ENCODE data around the gene SLC1A5. TPM values are rescaled to one million over a fixed set of nuclear protein-coding genes. Genes with fewer than 3 reads are reported as not detected.

Gene SLC1A5
- total RNA-seq, 1 experiment from 2014 or later = 135 TPM

GRCh38 chr19:46737298-46737654 is 51.1 kb downstream of the SLC1A5 start:
- H3K27me3 ChIP-seq (replicated peaks) = no peaks in the 10 kb centered on the region
- H3K9me3 ChIP-seq (replicated peaks) = no peaks in the 10 kb centered on the region
- H3K36me3 ChIP-seq = peaks cover 93% of the 10 kb centered on the region
- H3K27ac ChIP-seq = no peak overlapping the region
- no peak overlapping the region for H3K4me3 ChIP-seq
- H3K4me1 ChIP-seq (replicated peaks) = peaks cover 6% of the 10 kb centered on the region; the same call in 1 of the 2 replicates
- DNase-seq (ENCODE audit: low read depth in 1 of 2, low spot score in 2 of 2) = no peak

- Histone ChIP-seq H3K27me3 (replicated peaks) (no peaks in the 10 kb centered on the region), H3K27ac (no peak overlapping the region), H3K36me3 (peaks cover 96% of the 10 kb centered on the region), H3K4me3 (no peak overlapping the region), H3K4me1 (replicated peaks) (peaks cover 10% of the 10 kb centered on the region), H3K9me3 (replicated peaks) (no peaks in the 10 kb centered on the region)
- no peak for DNase-seq (ENCODE audit: low read depth in 1 of 2, low spot score in 2 of 2)
These were observed 51.7 kb downstream of the SLC1A5 start for GRCh38 chr19:46736531-46737297.

GRCh38 chr19:46733690-46734292 is 54.6 kb downstream of the SLC1A5 start:
- DNase-seq (ENCODE audit: low read depth in 1 of 2, low spot score in 2 of 2) = no peak
- H3K4me3 ChIP-seq = no peak overlapping the region
- H3K36me3 ChIP-seq = peaks cover 97% of the 10 kb centered on the region

DNA sequence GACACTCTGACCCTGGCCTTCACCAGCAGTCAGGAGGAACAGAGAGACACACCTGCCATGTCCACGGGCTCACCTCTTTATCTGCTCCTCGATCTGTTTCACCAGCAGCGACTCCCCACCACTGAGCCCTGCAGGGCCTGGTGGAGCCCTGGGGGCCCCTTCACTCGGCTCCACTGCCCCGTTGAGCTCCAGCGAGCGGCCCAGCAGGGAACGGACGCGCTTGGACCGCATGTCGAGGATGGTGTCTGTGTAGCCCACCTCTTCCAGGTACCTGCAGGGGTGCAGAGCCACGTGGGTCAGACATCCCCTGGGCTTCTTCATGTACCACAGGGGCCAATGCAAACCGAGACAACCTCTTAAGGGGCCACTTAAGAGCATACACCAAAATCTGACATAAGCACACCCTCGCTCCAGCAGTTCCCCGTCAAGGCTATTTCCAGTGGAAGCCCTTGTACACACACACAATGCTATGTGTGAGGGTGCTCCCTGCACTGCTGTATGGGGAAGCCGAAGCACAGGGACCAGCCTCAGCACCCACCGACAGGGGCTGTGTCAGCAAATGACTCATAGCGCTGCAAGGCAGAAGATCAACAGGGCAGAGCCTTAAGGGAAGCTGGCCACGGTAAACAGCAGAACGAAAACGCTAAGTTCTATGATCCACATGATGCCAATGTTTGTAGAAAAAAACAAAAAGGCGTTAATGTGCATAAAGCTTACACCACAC is 55.3 kb downstream of the SLC1A5 start:
- Histone ChIP-seq H3K36me3 (peaks cover 97% of the 10 kb centered on the region), H3K4me1 (replicated peaks) (peaks cover 23% of the 10 kb centered on the region), H3K4me3 (no peak overlapping the region), H3K27ac (no peak overlapping the region), H3K9me3 (replicated peaks) (no peaks in the 10 kb centered on the region), H3K27me3 (replicated peaks) (no peaks in the 10 kb centered on the region)
- DNase-seq (ENCODE audit: low read depth in 1 of 2, low spot score in 2 of 2) = no peak

More at GRCh38 chr19:46733690-46734292, 54.6 kb downstream of the SLC1A5 start:
- Histone ChIP-seq H3K9me3 (replicated peaks) (no peaks in the 10 kb centered on the region), H3K4me1 (replicated peaks) (peaks cover 23% of the 10 kb centered on the region), H3K27ac (no peak overlapping the region), H3K27me3 (replicated peaks) (no peaks in the 10 kb centered on the region)

- DNase-seq (ENCODE audit: low read depth in 1 of 2, low spot score in 2 of 2) = no peak
- H3K27me3 ChIP-seq (replicated peaks) = no peaks in the 10 kb centered on the region
- H3K36me3 ChIP-seq = peaks cover 97% of the 10 kb centered on the region
- H3K4me1 ChIP-seq (replicated peaks) = peaks cover 23% of the 10 kb centered on the region
- no peak overlapping the region for H3K27ac ChIP-seq
- H3K4me3 ChIP-seq = no peak overlapping the region
- no peaks in the 10 kb centered on the region for H3K9me3 ChIP-seq (replicated peaks)
These were observed 56.0 kb downstream of the SLC1A5 start for GRCh38 chr19:46732172-46732938.

DNA sequence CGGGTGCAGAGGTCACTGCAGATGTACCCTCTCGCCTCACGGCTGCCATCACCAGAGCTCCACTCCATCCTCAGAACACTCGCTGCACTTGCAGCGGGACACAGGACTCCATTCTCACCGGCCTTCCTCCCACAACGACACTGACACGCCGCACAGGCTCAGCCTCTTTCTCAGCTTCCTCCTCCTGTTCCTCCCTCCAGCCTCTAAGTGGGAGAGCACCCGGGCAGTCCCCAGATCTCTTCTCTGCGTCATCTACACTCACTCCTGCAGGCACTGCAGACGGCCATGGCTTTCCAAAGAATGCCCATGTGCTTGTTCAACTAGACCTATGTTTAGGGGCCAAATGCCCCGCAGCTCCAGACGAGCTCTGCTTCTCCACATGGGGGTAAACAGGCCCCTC is 56.8 kb downstream of the SLC1A5 start:
- peaks cover 23% of the 10 kb centered on the region for H3K4me1 ChIP-seq (replicated peaks)
- H3K27me3 ChIP-seq (replicated peaks) = no peaks in the 10 kb centered on the region
- H3K27ac ChIP-seq = no peak overlapping the region
- H3K9me3 ChIP-seq (replicated peaks) = no peaks in the 10 kb centered on the region
- H3K4me3 ChIP-seq = no peak overlapping the region
- no peak for DNase-seq (ENCODE audit: low read depth in 1 of 2, low spot score in 2 of 2)
- peaks cover 97% of the 10 kb centered on the region for H3K36me3 ChIP-seq

- H3K36me3 ChIP-seq = peaks cover 100% of the 10 kb centered on the region
- peak overlapping the region; percentile 45; the same call in 1 of the 2 replicates for H3K27ac ChIP-seq
- no peak overlapping the region for H3K4me3 ChIP-seq
- peaks cover 23% of the 10 kb centered on the region for H3K4me1 ChIP-seq (replicated peaks)
- H3K9me3 ChIP-seq (replicated peaks) = no peaks in the 10 kb centered on the region
- H3K27me3 ChIP-seq (replicated peaks) = no peaks in the 10 kb centered on the region
- DNase-seq (ENCODE audit: low read depth in 1 of 2, low spot score in 2 of 2) = peak; percentile 44 to 78
These were observed 57.3 kb downstream of the SLC1A5 start for GRCh38 chr19:46731007-46731501.

DNA sequence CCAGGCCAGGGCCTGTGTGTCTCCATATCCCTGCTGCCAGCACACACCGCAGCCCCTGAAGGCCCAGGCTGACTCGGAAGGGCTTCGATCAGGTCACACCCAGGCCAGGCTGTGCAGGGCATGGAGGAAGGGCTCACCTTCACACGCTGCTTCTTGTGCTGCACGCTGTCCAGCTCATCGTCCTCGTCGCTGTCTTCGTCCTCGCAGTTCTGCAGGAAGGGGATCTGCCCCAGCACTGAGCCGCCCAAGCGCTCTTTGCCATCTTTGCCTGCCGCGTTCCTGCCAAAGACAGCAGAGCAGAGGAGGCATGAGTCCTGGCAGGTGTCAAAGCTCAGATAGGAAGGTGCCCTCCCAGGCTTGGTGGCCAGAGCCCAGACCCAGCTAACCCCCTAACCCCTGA is 57.8 kb downstream of the SLC1A5 start:
- Histone ChIP-seq H3K27me3 (replicated peaks) (no peaks in the 10 kb centered on the region), H3K36me3 (peaks cover 100% of the 10 kb centered on the region), H3K4me3 (no peak overlapping the region), H3K9me3 (replicated peaks) (no peaks in the 10 kb centered on the region), H3K4me1 (replicated peaks) (peaks cover 23% of the 10 kb centered on the region), H3K27ac (peak overlapping the region; percentile 45; the same call in 1 of the 2 replicates)
- no peak for DNase-seq (ENCODE audit: low read depth in 1 of 2, low spot score in 2 of 2)

GRCh38 chr19:46730187-46730586 is 58.2 kb downstream of the SLC1A5 start:
- no peak for DNase-seq (ENCODE audit: low read depth in 1 of 2, low spot score in 2 of 2)
- H3K27me3 ChIP-seq (replicated peaks) = no peaks in the 10 kb centered on the region
- H3K9me3 ChIP-seq (replicated peaks) = no peaks in the 10 kb centered on the region
- H3K27ac ChIP-seq = no peak overlapping the region
- H3K4me1 ChIP-seq (replicated peaks) = peaks cover 23% of the 10 kb centered on the region
- H3K4me3 ChIP-seq = no peak overlapping the region
- peaks cover 98% of the 10 kb centered on the region for H3K36me3 ChIP-seq

DNA sequence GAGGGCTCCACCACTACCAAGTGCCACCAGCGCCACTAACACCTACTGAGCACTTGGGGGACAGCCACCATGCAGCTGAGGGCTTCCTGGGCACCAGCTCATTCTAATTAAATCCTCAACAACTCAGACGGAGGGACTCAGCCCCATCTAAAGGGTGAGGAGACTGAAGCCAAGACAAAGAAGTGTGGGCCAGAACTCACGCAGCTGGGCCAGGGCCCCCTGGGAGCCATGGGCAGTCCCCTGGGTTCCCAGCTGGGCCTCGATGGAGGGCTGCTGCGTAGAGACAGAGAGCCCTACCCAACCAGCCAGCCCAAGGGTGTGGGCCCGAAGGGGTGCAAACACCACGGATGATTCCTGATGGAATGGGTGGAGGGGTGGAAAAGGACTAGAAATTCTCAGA is 58.7 kb downstream of the SLC1A5 start:
- H3K27ac ChIP-seq = no peak overlapping the region
- no peaks in the 10 kb centered on the region for H3K9me3 ChIP-seq (replicated peaks)
- peaks cover 23% of the 10 kb centered on the region for H3K4me1 ChIP-seq (replicated peaks)
- peaks cover 98% of the 10 kb centered on the region for H3K36me3 ChIP-seq
- no peaks in the 10 kb centered on the region for H3K27me3 ChIP-seq (replicated peaks)
- DNase-seq (ENCODE audit: low read depth in 1 of 2, low spot score in 2 of 2) = no peak
- no peak overlapping the region for H3K4me3 ChIP-seq

DNA sequence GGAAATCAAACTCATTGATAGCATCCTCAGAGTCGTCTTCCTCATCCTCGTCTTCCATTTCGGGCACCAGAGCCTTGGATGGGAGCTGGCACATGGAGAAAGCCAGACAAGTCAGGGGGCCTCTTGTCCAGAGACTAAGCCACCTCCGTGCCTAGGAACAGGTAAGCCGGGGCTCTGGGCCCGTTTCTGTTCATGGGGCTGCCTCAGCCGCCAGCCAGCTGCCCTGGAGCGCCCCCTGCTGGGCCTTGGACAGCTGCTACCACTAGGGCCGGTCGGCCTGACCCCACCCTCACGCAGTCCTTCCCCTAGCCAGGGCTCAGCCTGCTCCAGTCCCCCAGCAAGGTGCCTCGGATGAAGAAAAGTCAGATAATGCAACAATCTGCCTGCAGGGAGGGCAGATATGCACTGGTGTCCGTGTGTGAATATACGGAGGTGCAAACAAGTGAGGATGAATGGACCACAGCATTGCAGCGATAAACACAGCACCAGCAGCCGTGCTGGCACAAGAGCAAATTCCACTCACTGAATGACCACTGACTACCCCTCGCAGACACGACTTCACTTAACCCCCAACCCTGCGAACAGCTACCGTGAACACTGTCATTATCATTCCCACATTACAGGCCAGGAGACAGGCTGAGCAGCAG is 59.6 kb downstream of the SLC1A5 start:
- DNase-seq (ENCODE audit: low read depth in 1 of 2, low spot score in 2 of 2) = no peak
- no peaks in the 10 kb centered on the region for H3K9me3 ChIP-seq (replicated peaks)
- no peak overlapping the region for H3K27ac ChIP-seq
- peaks cover 21% of the 10 kb centered on the region for H3K4me1 ChIP-seq (replicated peaks)
- H3K36me3 ChIP-seq = peaks cover 95% of the 10 kb centered on the region
- H3K27me3 ChIP-seq (replicated peaks) = no peaks in the 10 kb centered on the region
- no peak overlapping the region for H3K4me3 ChIP-seq

GRCh38 chr19:46728208-46728607 is 60.2 kb downstream of the SLC1A5 start:
- no peaks in the 10 kb centered on the region for H3K9me3 ChIP-seq (replicated peaks)
- DNase-seq (ENCODE audit: low read depth in 1 of 2, low spot score in 2 of 2) = no peak
- peaks cover 17% of the 10 kb centered on the region for H3K4me1 ChIP-seq (replicated peaks)
- no peaks in the 10 kb centered on the region for H3K27me3 ChIP-seq (replicated peaks)
- no peak overlapping the region for H3K27ac ChIP-seq
- H3K4me3 ChIP-seq = no peak overlapping the region
- H3K36me3 ChIP-seq = peaks cover 95% of the 10 kb centered on the region

GRCh38 chr19:46727757-46728156 is 60.6 kb downstream of the SLC1A5 start:
- H3K27ac ChIP-seq = no peak overlapping the region
- no peak for DNase-seq (ENCODE audit: low read depth in 1 of 2, low spot score in 2 of 2)
- no peak overlapping the region for H3K4me3 ChIP-seq
- H3K4me1 ChIP-seq (replicated peaks) = peaks cover 17% of the 10 kb centered on the region
- H3K9me3 ChIP-seq (replicated peaks) = no peaks in the 10 kb centered on the region
- peaks cover 95% of the 10 kb centered on the region for H3K36me3 ChIP-seq
- no peaks in the 10 kb centered on the region for H3K27me3 ChIP-seq (replicated peaks)

All from SJSA1 (cell line).